ENCODE measurements around the gene SLC27A3. TPM values are rescaled to one million over a fixed set of nuclear protein-coding genes. Genes with fewer than 3 reads are reported as not detected.

SLC27A3 gene
- total and polyA plus RNA-seq, 2 donors (not counting 3 experiments of a cell fraction or from before 2014, with no cell fraction given): 26.6 to 34.3 TPM

- no peaks in the 10 kb centered on the region for H3K27me3 ChIP-seq (ENCODE audit: control insufficient read depth in 2 of 2, insufficient read depth in 2 of 2, low read length in 2 of 2)
- TF ChIP-seq JUN (IDR thresholded peaks at IDR 0.05; ENCODE audit: borderline replicate concordance, insufficient read depth, insufficient read length, low read depth) (no peak), EZH2 (IDR thresholded peaks at IDR 0.05; ENCODE audit: borderline replicate concordance, low read depth, low read length, severe bottlenecking) (no peak), CTCF (IDR thresholded peaks at IDR 0.05; ENCODE audit: extremely low read depth in 1 of 2, insufficient read depth in 1 of 2, low read depth in 1 of 2, low read length in 2 of 2) (no peak), MAX (IDR thresholded peaks at IDR 0.05; ENCODE audit: insufficient read depth, insufficient read length) (no peak), GATA2 (IDR thresholded peaks at IDR 0.05; ENCODE audit: insufficient read depth, insufficient read length, low read depth, low read length) (no peak), FOS (IDR thresholded peaks at IDR 0.05; ENCODE audit: borderline replicate concordance, insufficient read depth, low read length) (no peak), MYC (IDR thresholded peaks at IDR 0.05; ENCODE audit: low read depth, low read length) (no peak), POLR2A (IDR thresholded peaks at IDR 0.05; ENCODE audit: low read depth, low read length) (no peak), POLR2AphosphoS5 (IDR thresholded peaks at IDR 0.05; ENCODE audit: insufficient read depth, low read depth, low read length) (no peak)
- no peaks in the 10 kb centered on the region for H3K9me1 ChIP-seq (replicated peaks; ENCODE audit: control insufficient read depth, extremely low read depth, insufficient read depth, low read length)
- POLR2A ChIA-PET: no interaction called here
- H3K79me2 ChIP-seq (ENCODE audit: control insufficient read depth, insufficient read depth, low read length): no peaks in the 10 kb centered on the region
- FAIRE-seq (no peak), DNase-seq (ENCODE audit: low read depth, low spot score) (no peak)
- no peak overlapping the region for H3K27ac ChIP-seq (ENCODE audit: insufficient read depth, low read depth, low read length)
- no peak overlapping the region for H3K9ac ChIP-seq (replicated peaks; ENCODE audit: extremely low read depth, insufficient read depth, low read length)
- peak overlapping the region; percentile 25 to 63 (median 49) for H3K4me3 ChIP-seq (replicated peaks in 1 of 3; ENCODE audit: insufficient read depth in 1 of 3, low read depth in 1 of 3, low read length in 3 of 3)
- CTCF ChIA-PET: interaction anchor here (1.0 to 1.8 kb wide), 3 partner anchors 98 to 211 kb away, joined by 3 to 8 read pairs (median 4); partner anchors contain the start of genes NPR1 and RAB13
- no peaks in the 10 kb centered on the region for H3K9me3 ChIP-seq (replicated peaks; ENCODE audit: control insufficient read depth, insufficient read depth, low read length)
- dilution Hi-C loops (cut with MboI; ENCODE audit: extremely low pct_ligation_motif_present, low sequenced_read_pairs) (no loop called here), intact Hi-C loops (cut with micrococcal nuclease) (no loop called here)
- H3K4me2 ChIP-seq (ENCODE audit: insufficient read depth, low read length): peak overlapping the region; percentile 83
- H4K20me1 ChIP-seq (replicated peaks; ENCODE audit: control insufficient read depth, extremely low read depth, insufficient read depth, low read length): no peaks in the 10 kb centered on the region
- no TSS peak for BruUV-seq (replicated peaks)
- peaks cover 0 to 7% of the 10 kb centered on the region in 2 experiments for H3K36me3 ChIP-seq (ENCODE audit: control insufficient read depth in 2 of 2, extremely low read depth in 1 of 2, insufficient read depth in 2 of 2, low read length in 2 of 2)
- peak overlapping the region; percentile 57 for H2AFZ ChIP-seq (ENCODE audit: low read depth, low read length)
- H3K4me1 ChIP-seq (ENCODE audit: control insufficient read depth, extremely low read depth, insufficient read depth, low read length): peaks cover 48% of the 10 kb centered on the region
Observed at GRCh38 chr1:153776352-153776751, 1.1 kb downstream of the SLC27A3 start.
